ENCODE results near the gene TRPM6.

Gene TRPM6

GRCh38 chr9:74721696-74722660 is 165.7 kb downstream of the TRPM6 start:
- Histone ChIP-seq H3K27ac (ENCODE audit: low read length) (no peak overlapping the region), H3K4me3 (ENCODE audit: low read length) (no peak overlapping the region), H2AFZ (ENCODE audit: low read length) (no peak overlapping the region), H3F3A (ENCODE audit: insufficient read depth, low read length) (no peaks in the 10 kb centered on the region), H3K4me2 (ENCODE audit: low read depth, low read length) (no peak overlapping the region), H3K9ac (ENCODE audit: low read length) (no peak overlapping the region), H3K9me3 (replicated peaks; ENCODE audit: insufficient read depth, low read length) (no peaks in the 10 kb centered on the region), H3K36me3 (replicated peaks; ENCODE audit: insufficient read depth, low read length) (no peaks in the 10 kb centered on the region), H4K20me1 (ENCODE audit: insufficient read depth, low read length) (no peaks in the 10 kb centered on the region), H3K79me2 (ENCODE audit: low read length) (no peaks in the 10 kb centered on the region), H3K9me2 (replicated peaks; ENCODE audit: insufficient read depth, low read length) (no peaks in the 10 kb centered on the region), H3K27me3 (replicated peaks; ENCODE audit: insufficient read depth, low read length) (no peaks in the 10 kb centered on the region), H3K4me1 (ENCODE audit: low read length) (no peaks in the 10 kb centered on the region)
- no peak for DNase-seq
- TF ChIP-seq CTCF (IDR thresholded peaks at IDR 0.05; ENCODE audit: low read length) (no peak), EZH2 (optimal IDR thresholded peaks at IDR 0.05; ENCODE audit: low read depth, low read length) (no peak), EZH2phosphoT487 (IDR thresholded peaks at IDR 0.05; ENCODE audit: low read length) (no peak)

- TF ChIP-seq EZH2phosphoT487 (IDR thresholded peaks at IDR 0.05; ENCODE audit: low read length) (no peak), CTCF (IDR thresholded peaks at IDR 0.05; ENCODE audit: low read length) (no peak), EZH2 (optimal IDR thresholded peaks at IDR 0.05; ENCODE audit: low read depth, low read length) (no peak)
- Histone ChIP-seq H3K4me1 (ENCODE audit: low read length) (no peaks in the 10 kb centered on the region), H3K4me2 (ENCODE audit: low read depth, low read length) (no peak overlapping the region), H3K9ac (ENCODE audit: low read length) (no peak overlapping the region), H3K4me3 (ENCODE audit: low read length) (no peak overlapping the region), H3K27ac (ENCODE audit: low read length) (no peak overlapping the region), H3F3A (ENCODE audit: insufficient read depth, low read length) (no peaks in the 10 kb centered on the region), H3K79me2 (ENCODE audit: low read length) (no peaks in the 10 kb centered on the region), H3K9me3 (replicated peaks; ENCODE audit: insufficient read depth, low read length) (no peaks in the 10 kb centered on the region), H4K20me1 (ENCODE audit: insufficient read depth, low read length) (no peaks in the 10 kb centered on the region), H2AFZ (ENCODE audit: low read length) (no peak overlapping the region), H3K27me3 (replicated peaks; ENCODE audit: insufficient read depth, low read length) (no peaks in the 10 kb centered on the region), H3K36me3 (replicated peaks; ENCODE audit: insufficient read depth, low read length) (no peaks in the 10 kb centered on the region), H3K9me2 (replicated peaks; ENCODE audit: insufficient read depth, low read length) (no peaks in the 10 kb centered on the region)
- no peak for DNase-seq
These were observed 168.4 kb downstream of the TRPM6 start for GRCh38 chr9:74719306-74719705.

GRCh38 chr9:74718709-74719108 is 169.0 kb downstream of the TRPM6 start:
- H3K27me3 ChIP-seq (replicated peaks; ENCODE audit: insufficient read depth, low read length), result no peaks in the 10 kb centered on the region
- no peaks in the 10 kb centered on the region for H3K4me1 ChIP-seq (ENCODE audit: low read length)
- no peak for DNase-seq
- no peak overlapping the region for H3K4me2 ChIP-seq (ENCODE audit: low read depth, low read length)
- TF ChIP-seq EZH2 (optimal IDR thresholded peaks at IDR 0.05; ENCODE audit: low read depth, low read length) (no peak), EZH2phosphoT487 (IDR thresholded peaks at IDR 0.05; ENCODE audit: low read length) (no peak), CTCF (IDR thresholded peaks at IDR 0.05; ENCODE audit: low read length) (no peak)
- no peaks in the 10 kb centered on the region for H3F3A ChIP-seq (ENCODE audit: insufficient read depth, low read length)
- no peak overlapping the region for H3K4me3 ChIP-seq (ENCODE audit: low read length)
- H4K20me1 ChIP-seq (ENCODE audit: insufficient read depth, low read length), result no peaks in the 10 kb centered on the region
- H3K9me3 ChIP-seq (replicated peaks; ENCODE audit: insufficient read depth, low read length), result no peaks in the 10 kb centered on the region
- no peaks in the 10 kb centered on the region for H3K79me2 ChIP-seq (ENCODE audit: low read length)
- H3K27ac ChIP-seq (ENCODE audit: low read length), result no peak overlapping the region
- H3K36me3 ChIP-seq (replicated peaks; ENCODE audit: insufficient read depth, low read length), result no peaks in the 10 kb centered on the region
- no peak overlapping the region for H2AFZ ChIP-seq (ENCODE audit: low read length)
- no peak overlapping the region for H3K9ac ChIP-seq (ENCODE audit: low read length)
- H3K9me2 ChIP-seq (replicated peaks; ENCODE audit: insufficient read depth, low read length), result no peaks in the 10 kb centered on the region
